SU-DHL-6 (cell line): Measurements from ENCODE around the gene CACNA1C.

ENCODE experiments used
- H2AFZ ChIP-seq: fragments of 200-600 bp; sonication (generic); 2 replicates; pipeline ENCODE4 v1.6.1; 2014; ENCODE audit warnings: low read depth, mild to moderate bottlenecking, moderate library complexity, mixed read lengths, antibody characterized with exemption, low read length; ENCODE audit not compliant: severe bottlenecking
- H3F3A ChIP-seq: fragments of 200-600 bp; shearing (Covaris generic); 2 replicates; pipeline ENCODE4 v1.6.0; 2016; ENCODE audit warnings: antibody characterized with exemption, mild to moderate bottlenecking; ENCODE audit not compliant: insufficient read depth
- H3K27ac ChIP-seq: fragments of 200-600 bp; sonication (generic); 2 replicates; pipeline ENCODE4 v1.5.1; 2016; ENCODE audit warnings: low read depth, mild to moderate bottlenecking, low read length, moderate library complexity, mixed read lengths
- H3K27me3 ChIP-seq: fragments of 200-600 bp; sonication (generic), shearing (Covaris generic); 2 replicates; pipeline ENCODE4 v1.6.0; 2014; ENCODE audit warnings: mild to moderate bottlenecking, low read length
- H3K36me3 ChIP-seq: fragments of 200-600 bp; sonication (generic); 2 replicates; pipeline ENCODE4 v1.6.1; 2014; ENCODE audit warnings: mild to moderate bottlenecking, low read length, mixed read lengths
- H3K4me2 ChIP-seq: fragments of 300-600, 200-600 bp; shearing (Covaris generic), sonication (generic); 2 replicates; pipeline ENCODE4 v1.6.0; 2014; ENCODE audit warnings: low read length, low read depth, mild to moderate bottlenecking; ENCODE audit not compliant: poor library complexity, severe bottlenecking
- H3K4me3 ChIP-seq: fragments of 200-600 bp; sonication (generic); 2 replicates; pipeline ENCODE4 v1.5.1; 2014; ENCODE audit warnings: antibody characterized with exemption, low read length, mild to moderate bottlenecking, mixed read lengths; ENCODE audit not compliant: insufficient read depth, poor library complexity, severe bottlenecking
- H3K79me2 ChIP-seq: fragments of 200-600 bp; sonication (generic); 2 replicates; pipeline ENCODE4 v1.6.1; 2014; ENCODE audit warnings: mild to moderate bottlenecking, low read length, moderate library complexity; ENCODE audit not compliant: insufficient read depth
- H3K9ac ChIP-seq: fragments of 200-600 bp; sonication (generic); 2 replicates; pipeline ENCODE4 v1.7.0; 2014; ENCODE audit warnings: mild to moderate bottlenecking, low read length
- H3K9me2 ChIP-seq: fragments of 200-600 bp; sonication (generic); replicated peaks from 2 replicates; pipeline ENCODE4 v1.6.1; 2014; ENCODE audit warnings: low read length; ENCODE audit not compliant: insufficient read depth
- H3K9me3 ChIP-seq: fragments of 200-600 bp; sonication (generic); 2 replicates; pipeline ENCODE4 v1.6.1; 2014; ENCODE audit warnings: low read length, mixed read lengths; ENCODE audit not compliant: insufficient read depth
- H4K20me1 ChIP-seq: fragments of 200-600 bp; sonication (generic); 2 replicates; pipeline ENCODE4 v1.6.1; 2014; ENCODE audit warnings: low read depth, mild to moderate bottlenecking, antibody characterized with exemption, low read length, moderate library complexity, mixed read lengths
- CTCF ChIP-seq: fragments of 200-600 bp; sonication (generic); IDR thresholded peaks from one replicate; pipeline ENCODE4 v1.5.1; 2017; ENCODE audit warnings: antibody characterized with exemption, mild to moderate bottlenecking, low read length, moderate library complexity; ENCODE audit not compliant: insufficient read depth, poor library complexity, severe bottlenecking
- EZH2phosphoT487 ChIP-seq: fragments of 200-600 bp; sonication (generic), shearing (Covaris generic); conservative IDR thresholded peaks from 2 replicates; pipeline ENCODE4 v1.6.1; 2018; ENCODE audit warnings: mild to moderate bottlenecking, antibody characterized with exemption, low read length, moderate library complexity, mixed read lengths

Gene CACNA1C

GRCh38 chr12:2285462-2285861, 232.7 kb downstream of the CACNA1C start:
- Histone ChIP-seq H3K27ac (no peak overlapping the region), H3K9ac (no peak overlapping the region), H3K27me3 (no peaks in the 10 kb centered on the region), H2AFZ (no peak overlapping the region), H3K4me2 (no peak overlapping the region), H3K9me2 (no peaks in the 10 kb centered on the region), H3K9me3 (peaks cover 5% of the 10 kb centered on the region; the same call in 1 of the 2 replicates), H3K4me3 (no peak overlapping the region), H4K20me1 (no peaks in the 10 kb centered on the region), H3F3A (no peaks in the 10 kb centered on the region), H3K79me2 (no peaks in the 10 kb centered on the region), H3K36me3 (no peaks in the 10 kb centered on the region; the same call in 1 of the 2 replicates)
- TF ChIP-seq EZH2phosphoT487 (no peak), CTCF (no peak)

DNA sequence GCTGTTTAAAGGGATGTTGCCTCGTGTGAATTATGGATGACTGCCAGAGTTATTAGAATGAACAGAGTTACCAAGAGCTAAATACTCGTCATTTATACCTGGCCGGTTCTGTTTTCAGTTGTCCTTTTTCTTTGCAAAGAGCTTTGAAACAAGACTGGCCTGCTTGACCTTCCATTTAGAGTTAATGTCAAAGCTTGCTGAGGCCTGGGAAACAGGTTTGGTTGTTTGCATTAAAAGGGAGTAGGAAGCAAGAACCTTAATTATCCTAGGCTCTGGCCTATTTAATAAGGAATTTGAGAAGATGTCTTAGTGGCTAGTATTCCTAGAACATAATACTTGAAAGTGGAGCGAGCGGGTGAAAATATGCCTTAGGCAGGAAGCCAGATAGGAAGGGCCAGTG, 233.3 kb downstream of the CACNA1C start:
- Histone ChIP-seq H2AFZ (no peak overlapping the region), H3K9me2 (no peaks in the 10 kb centered on the region), H3K9me3 (peaks cover 5% of the 10 kb centered on the region; the same call in 1 of the 2 replicates), H3K79me2 (no peaks in the 10 kb centered on the region), H3K9ac (no peak overlapping the region), H3K4me2 (no peak overlapping the region), H3F3A (no peaks in the 10 kb centered on the region), H4K20me1 (no peaks in the 10 kb centered on the region), H3K36me3 (no peaks in the 10 kb centered on the region; the same call in 1 of the 2 replicates), H3K27me3 (no peaks in the 10 kb centered on the region), H3K4me3 (no peak overlapping the region), H3K27ac (no peak overlapping the region)
- no peak for TF ChIP-seq CTCF
- TF ChIP-seq EZH2phosphoT487 = no peak

GRCh38 chr12:2286461-2287131, 233.8 kb downstream of the CACNA1C start:
- no peak overlapping the region for H2AFZ ChIP-seq
- H3K4me2 ChIP-seq = no peak overlapping the region
- no peak overlapping the region for H3K4me3 ChIP-seq
- H3K27me3 ChIP-seq = no peaks in the 10 kb centered on the region
- H4K20me1 ChIP-seq = no peaks in the 10 kb centered on the region
- no peaks in the 10 kb centered on the region; the same call in 1 of the 2 replicates for H3K36me3 ChIP-seq
- H3K9ac ChIP-seq = no peak overlapping the region
- no peaks in the 10 kb centered on the region for H3K9me3 ChIP-seq
- no peak overlapping the region for H3K27ac ChIP-seq
- H3K9me2 ChIP-seq = no peaks in the 10 kb centered on the region
- no peaks in the 10 kb centered on the region for H3K79me2 ChIP-seq
- TF ChIP-seq CTCF (no peak), EZH2phosphoT487 (no peak)
- H3F3A ChIP-seq = no peaks in the 10 kb centered on the region
